ENCODE data around the gene TTC32.
"Not testable (repeated sequence)": the region's sequence is repeated elsewhere in the genome, so short reads cannot be mapped to it uniquely, and the experiment has no call there.

TTC32 gene

GRCh38 chr2:19898592-19899329 lies 3.0 kb downstream of the TTC32 start:
- DNase-seq, result no peak

- DNase-seq, result no peak
These were observed 4.0 kb downstream of the TTC32 start for GRCh38 chr2:19897623-19898245.

GRCh38 chr2:19895535-19895934 lies 6.2 kb downstream of the TTC32 start:
- peak in 1 of 5 donors; percentile 28 for DNase-seq

- no peak for DNase-seq
These were observed 7.5 kb downstream of the TTC32 start for GRCh38 chr2:19894134-19894792.

- DNase-seq, result peak in 1 of 5 donors; percentile 60
These were observed 8.2 kb downstream of the TTC32 start for GRCh38 chr2:19893520-19894133.

GRCh38 chr2:19891971-19892370 lies 9.8 kb downstream of the TTC32 start:
- DNase-seq, result not testable (repeated sequence)

- no peak for DNase-seq
These were observed 11.7 kb downstream of the TTC32 start for GRCh38 chr2:19890104-19890503.

- no peak for DNase-seq
These were observed 13.0 kb downstream of the TTC32 start for GRCh38 chr2:19888831-19889230.

- DNase-seq, result no peak
These were observed 14.3 kb downstream of the TTC32 start for GRCh38 chr2:19887510-19887909.

- DNase-seq, result no peak
These were observed 15.5 kb downstream of the TTC32 start for GRCh38 chr2:19886261-19886660.

GRCh38 chr2:19885791-19886190 lies 16.0 kb downstream of the TTC32 start:
- no peak for DNase-seq

GRCh38 chr2:19883971-19884720 lies 17.6 kb downstream of the TTC32 start:
- DNase-seq, result no peak

- DNase-seq, result no peak
These were observed 18.3 kb downstream of the TTC32 start for GRCh38 chr2:19883486-19883885.

- no peak for DNase-seq
These were observed 19.5 kb downstream of the TTC32 start for GRCh38 chr2:19882286-19882685.

GRCh38 chr2:19881908-19882265 lies 19.9 kb downstream of the TTC32 start:
- no peak for DNase-seq

- DNase-seq, result no peak
These were observed 20.4 kb downstream of the TTC32 start for GRCh38 chr2:19881221-19881907.

GRCh38 chr2:19880191-19880590 lies 21.6 kb downstream of the TTC32 start:
- DNase-seq, result not testable (repeated sequence)

GRCh38 chr2:19879120-19879519 lies 22.7 kb downstream of the TTC32 start:
- no peak for DNase-seq

GRCh38 chr2:19878268-19879046 lies 23.3 kb downstream of the TTC32 start:
- no peak for DNase-seq

- DNase-seq, result no peak
These were observed 25.0 kb downstream of the TTC32 start for GRCh38 chr2:19876751-19877150.

GRCh38 chr2:19875280-19875679 lies 26.5 kb downstream of the TTC32 start:
- DNase-seq, result no peak
